Right renal cortex interstitium (tissue), 3 donors: ENCODE results near the gene POU2F3. TPM values are rescaled to one million over a fixed set of nuclear protein-coding genes. Genes with fewer than 3 reads are reported as not detected.
A peak's percentile ranks its signal among the peaks of the same experiment; 100 is the strongest.

Experiments
- DNase-seq, 3 donors: peaks; one replicate each; pipeline ENCODE4 v3.0.0-alpha.2; 2013; ENCODE audit warnings: low read depth in 3 of 3, low spot score in 2 of 3
- polyA plus RNA-seq, 3 donors: library from polyadenylated mRNA; unstranded; fragments of 120-200 nt; gene quantifications; one replicate each; pipeline ENCODE4 v1.2.1, GENCODE V29; 2013; ENCODE audit not compliant: insufficient read length in 3 of 3

Gene POU2F3
- 1 to 10 TPM in 1 of 3 donors, under 1 TPM in 2; 0.35 to 1.2 (median 0.75) TPM for polyA plus RNA-seq

DNA sequence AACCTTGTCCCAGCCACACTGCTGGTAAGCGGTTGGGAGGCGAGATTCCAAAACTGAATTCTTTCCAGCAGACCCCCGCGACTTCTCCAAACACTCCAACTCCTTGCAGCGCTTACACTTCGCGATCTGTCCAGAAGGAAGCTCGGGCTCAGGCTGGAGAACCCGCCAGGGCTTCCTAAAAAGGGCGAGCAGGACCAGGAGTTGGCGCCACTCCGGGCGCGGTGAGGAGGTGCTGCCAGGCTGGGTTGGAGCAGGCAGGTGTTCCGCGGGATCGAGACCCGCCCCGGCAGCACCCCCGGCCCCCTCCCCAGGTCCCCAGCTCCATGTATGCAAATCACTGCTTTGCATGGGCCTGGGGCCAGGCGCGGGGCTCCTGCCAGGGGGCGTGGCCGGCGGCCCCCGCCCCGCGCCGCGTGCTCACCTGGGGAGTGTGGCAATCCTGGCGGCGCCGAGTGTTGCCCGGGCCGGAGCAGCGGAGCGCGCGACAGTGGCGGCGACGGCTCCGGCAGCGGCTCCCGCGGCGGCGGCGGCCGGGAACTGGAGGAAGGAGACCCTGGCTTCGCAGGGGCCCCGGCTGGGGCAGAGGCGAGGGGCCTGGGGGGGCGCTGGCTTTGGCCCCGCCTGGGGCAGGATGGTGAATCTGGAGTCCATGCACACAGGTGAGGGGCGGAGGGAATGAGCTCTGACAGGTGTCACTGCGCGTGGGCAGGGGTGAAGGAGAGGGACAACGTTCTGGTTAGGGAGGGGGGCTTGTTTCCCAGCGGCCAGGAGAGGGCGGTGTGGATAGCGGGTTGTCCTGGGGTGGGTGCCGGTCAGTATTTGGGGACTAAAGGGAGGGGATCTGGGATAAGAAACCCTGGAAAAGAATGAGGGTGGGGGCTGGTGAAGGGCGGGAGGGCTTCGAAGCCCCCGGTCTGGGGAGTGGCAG is at the start of gene POU2F3:
Gene POU2F3, plus strand, starts transcription at position 428 of the 928 bp plus-strand sequence. Its CDS starts 204 bp downstream, at position 632.
- DNase-seq, result no peak

DNA sequence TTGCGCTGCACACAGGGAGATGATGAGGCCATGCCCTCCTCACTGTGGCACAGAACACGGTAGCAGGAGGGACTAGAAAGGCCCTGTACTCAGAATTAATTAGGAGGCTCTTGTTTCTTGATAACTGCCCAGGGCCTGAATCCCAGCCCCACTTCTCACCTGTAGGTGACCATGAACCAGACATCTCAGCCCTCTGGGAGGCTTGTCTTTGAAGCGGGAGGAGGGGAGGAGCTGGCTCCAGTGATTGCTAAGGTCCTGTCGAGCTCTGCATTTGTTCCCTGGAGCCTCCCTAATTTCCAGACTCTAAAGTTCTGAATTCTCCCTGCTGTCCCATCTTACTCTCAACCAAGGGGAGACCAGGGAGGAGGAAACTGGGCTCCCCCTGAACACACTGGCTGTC is 48.9 kb upstream of the POU2F3 start:
- DNase-seq, result no peak

DNA sequence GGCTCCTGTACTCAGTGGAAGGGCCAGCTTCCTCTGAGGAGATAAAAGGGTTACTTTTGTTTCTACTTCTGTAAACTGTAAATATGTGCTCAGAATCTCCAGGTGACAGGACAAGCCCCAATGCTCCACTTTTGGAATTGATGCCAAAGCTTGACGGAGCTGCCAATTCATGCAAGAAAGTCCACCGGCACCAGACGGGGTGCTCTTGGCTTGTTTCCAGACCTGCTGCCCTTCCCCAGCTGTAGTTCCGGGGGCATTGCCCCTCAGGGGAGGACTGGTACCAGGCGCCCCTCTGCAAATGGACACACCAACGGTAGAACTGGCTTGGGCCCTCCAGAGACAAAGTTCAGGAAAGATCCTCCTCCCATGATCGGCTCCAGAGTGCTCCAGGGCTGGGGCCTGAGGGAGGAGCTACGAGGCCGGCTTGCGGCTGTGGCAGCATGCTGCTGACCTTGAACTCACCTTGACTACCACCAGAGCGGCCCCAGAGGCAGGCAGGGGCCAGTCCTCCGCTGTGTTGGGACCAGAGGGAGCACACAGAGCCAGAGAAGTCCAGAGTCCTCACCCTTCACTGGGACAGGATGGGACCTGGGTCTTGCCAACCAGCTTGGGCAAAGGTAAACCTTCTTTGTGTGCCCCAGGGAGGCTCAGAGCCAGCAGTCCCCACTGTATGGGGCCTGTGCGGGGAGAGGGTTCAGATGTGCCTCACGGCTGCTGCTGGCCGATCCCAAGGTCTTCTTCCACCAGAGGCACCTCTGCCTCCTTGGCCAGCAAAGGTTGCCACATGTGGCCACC is 46.9 kb upstream of the POU2F3 start:
- DNase-seq, result no peak

DNA sequence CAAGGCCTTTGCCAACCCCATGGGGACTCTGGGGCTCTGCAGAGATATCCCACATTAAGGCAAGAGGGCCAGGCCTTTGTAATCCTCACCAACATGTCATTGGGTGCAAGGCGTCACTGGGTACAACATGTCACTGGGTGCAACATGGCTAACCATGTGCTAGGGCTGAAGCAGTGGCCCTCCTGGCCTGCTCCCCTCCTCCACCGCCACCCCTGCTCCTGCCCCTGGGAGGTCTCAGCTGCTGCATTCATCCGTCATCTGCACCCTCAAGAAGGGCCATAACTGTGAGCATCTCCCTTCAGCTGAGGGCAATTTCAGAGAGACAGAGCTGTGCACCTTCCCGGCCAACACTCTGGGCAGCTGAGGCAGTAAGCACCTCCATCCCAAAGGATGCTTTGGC is 45.8 kb upstream of the POU2F3 start:
- no peak for DNase-seq

DNA sequence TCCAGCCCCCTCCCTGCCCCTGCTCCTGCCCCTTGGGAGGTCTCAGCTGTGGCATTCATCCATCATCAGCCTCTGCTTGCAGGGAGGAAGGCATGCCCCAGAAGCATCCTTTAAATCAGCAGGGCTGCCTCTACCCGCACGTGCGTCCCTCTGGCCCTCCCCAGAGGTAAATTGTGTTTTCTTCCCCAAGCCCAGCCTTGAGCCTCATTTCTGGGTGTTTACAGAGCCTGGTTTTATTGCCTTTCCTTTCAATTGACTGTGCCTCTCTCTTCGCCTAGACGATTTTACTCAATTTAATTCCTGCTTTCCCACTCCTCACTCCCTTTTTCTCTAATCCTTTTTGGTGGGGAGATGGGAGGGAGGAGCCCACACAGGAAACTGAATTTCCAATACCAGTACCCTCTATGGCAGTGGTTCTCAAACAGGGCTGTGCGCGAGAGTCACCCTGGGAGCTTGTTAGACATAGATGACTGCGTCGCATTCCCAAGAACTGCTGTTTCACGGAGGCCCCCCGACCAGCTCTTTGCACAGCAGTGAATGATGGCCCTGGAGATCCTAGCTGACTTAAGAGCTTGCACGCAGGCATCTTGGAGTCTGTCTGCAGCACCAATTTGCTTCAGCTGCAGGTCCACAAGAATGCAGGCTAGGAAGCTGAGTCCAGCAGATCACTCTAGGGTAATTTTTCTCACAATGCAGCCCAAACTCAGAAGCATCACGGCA is 44.2 kb upstream of the POU2F3 start:
- DNase-seq, result no peak

DNA sequence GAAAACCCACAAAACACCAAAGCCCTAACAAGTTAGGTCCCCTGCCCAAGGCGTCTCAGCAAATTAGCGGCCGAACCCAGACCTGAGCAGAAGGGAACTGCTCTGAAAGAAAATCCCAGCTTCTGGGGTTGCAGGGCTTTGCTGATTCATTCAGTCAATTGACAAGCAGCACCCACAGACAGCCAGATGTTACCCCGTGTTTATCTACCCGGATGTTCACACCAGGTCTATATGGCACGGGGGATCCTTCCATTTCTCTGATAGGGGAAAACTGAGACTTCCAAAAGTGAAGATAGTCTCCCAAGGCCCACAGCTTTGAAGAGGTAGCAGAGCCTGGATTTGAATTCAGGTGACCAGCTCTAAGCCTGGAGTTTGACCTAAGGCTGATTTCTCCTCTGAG is 43.1 kb upstream of the POU2F3 start:
- DNase-seq, result no peak

DNA sequence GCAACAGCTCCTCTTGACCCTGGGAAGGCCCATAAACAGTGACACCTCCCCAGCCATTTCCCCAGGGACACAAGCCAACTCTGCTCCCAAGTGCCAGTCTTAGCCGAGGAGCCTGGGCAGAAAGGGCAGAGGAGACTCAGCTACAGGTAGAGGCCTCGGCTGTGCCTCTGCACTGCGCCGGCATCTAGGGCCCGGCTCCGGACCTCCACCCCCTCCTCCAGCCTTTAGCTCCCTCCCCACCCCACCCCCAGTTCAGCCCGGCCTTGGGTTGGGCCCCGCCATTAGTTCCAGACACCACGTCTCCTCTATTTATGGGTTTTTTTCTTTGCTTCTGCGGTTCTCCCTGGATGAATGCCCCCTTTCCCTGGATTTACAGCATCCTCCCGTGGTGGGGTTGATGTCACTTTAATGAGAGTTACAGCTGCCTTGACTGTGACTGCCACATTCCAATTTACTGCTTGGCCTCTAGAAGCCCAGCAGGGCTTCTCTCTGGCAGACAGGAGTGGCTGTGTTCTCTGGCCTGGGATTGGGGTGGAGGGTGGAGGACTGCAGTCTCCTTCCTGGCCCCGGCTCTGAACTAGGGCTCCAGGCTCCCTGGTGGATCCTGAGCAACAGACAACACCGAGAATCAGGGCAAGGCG is 42.6 kb upstream of the POU2F3 start:
- peak in 2 of 3 donors; percentile 67 to 77 for DNase-seq

DNA sequence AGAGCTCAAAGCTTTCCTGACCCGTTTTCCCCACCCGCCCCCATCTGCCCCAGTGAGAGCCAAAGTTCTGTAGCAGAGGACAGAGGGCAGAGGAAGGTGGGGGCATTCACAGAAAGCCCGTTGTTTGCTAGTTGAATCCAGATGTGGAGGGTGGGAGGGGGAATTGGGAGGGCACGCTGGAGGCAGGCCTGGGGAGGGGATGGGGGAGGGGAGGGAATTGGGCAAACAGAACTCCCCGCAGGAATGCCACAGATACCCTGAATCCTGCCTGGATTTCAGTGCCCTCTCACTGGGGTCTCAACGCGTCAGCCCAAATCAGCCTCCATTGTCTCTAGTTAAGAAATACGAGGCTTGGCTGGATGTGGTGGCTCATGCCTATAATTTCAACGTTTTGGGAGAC is 42.0 kb upstream of the POU2F3 start:
- no peak for DNase-seq

DNA sequence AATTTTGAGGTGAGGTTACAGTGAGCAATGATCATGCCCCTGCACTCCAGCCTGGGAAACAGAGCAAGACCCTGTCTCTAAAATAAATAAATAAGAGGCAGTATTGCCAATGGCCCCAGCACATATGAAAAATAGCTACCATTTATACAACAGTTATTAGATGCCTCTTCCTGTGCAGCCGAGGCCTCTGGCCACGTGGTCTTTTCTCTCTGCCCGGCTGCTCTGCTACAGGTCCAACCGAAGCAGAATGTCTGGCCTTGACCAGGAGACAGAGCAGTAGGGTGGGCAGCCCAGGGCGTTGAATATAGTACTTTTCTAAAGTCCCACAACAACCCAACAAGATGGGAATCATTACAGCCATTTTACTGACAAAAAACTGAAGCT is 41.5 kb upstream of the POU2F3 start:
- DNase-seq, result no peak

DNA sequence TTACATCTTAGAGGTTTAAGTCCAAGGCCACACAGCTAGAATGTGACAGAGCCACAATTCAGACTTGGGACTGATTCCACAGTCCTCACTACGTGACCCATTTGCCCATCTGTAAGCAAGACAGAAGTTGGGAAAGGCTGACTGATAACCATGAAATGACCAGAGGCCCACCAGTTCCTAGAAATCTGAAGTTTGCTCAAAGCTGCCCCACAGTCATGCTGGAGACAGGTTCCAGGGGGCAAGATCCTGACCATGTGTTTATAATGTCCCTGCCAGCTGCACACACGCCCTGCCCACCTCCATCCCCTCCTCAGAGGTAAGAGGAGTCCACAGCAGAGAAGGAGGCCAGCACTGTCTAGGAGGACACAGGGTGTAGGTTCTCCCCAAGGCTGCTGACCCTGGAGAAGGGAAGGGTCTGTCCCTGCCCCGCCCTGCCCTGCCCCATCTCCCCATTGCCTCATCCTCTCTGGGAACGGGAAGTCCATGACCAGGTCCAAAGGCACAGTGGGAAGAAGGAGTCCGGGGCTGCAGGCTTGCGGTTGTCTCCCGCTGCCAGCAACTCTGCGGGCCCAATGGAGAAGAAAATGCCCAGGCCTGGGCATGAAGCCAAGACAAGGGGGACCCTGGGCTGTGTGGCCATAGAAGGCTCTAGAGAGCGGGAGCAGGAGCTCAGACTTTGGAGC is 41.0 kb upstream of the POU2F3 start:
- no peak for DNase-seq

DNA sequence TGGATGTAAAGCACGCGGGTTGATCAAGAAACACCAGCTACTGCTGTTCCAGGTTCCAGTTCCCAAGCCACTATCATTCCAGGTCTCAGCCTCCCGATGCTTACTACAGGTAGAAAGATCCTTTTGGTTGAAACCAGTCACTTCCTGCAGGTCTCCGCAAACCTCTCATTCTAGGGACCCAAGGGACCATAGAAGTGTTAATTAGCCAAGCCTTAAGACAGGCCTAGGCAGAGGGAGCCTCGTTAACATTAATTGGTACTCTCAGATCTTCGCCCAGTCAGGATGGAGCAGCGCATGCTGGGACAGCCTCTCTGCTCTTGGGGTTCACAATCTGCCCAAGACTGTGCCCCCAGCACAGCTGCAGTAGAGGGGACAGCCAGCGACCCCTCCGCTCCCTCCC is 40.3 kb upstream of the POU2F3 start:
- DNase-seq, result no peak

DNA sequence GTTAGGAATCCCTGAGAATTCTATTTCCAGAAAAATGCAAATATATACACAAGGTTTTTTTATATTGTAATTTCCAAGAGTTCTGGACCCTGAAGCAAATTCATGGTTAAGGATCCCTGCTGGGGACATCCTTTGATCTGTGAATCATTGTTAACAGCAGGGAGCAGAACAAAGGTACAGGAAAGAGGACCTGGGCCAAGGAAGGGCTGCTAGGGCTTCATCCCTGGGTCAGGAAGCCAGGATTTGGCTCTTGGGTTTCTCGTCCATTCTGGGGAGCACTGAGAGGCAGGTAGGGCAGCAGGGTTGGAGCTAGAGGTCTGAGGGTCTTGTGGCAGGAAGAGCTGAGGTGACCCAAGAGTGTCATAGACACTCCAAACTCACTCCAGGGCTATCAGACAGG is 39.3 kb upstream of the POU2F3 start:
- no peak for DNase-seq

DNA sequence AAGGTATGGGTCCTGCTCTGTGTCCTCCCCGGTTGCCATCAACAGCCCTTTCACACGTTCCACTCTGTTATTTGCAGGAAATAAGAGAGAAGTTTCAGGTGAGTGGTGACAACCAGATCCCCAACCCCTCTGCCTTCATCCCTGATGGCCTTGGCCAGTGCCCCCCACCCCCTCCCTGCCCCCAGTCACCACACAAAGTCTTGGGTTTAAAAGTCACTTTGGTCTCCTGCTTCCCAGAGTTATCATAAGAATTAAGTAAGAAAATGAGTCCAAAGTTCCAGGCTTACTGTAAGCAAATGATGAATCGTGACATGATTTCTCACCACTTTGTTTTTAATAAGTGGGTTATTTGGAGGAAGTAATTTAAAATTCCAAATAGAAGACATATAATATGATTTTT is 38.3 kb upstream of the POU2F3 start:
- no peak for DNase-seq

DNA sequence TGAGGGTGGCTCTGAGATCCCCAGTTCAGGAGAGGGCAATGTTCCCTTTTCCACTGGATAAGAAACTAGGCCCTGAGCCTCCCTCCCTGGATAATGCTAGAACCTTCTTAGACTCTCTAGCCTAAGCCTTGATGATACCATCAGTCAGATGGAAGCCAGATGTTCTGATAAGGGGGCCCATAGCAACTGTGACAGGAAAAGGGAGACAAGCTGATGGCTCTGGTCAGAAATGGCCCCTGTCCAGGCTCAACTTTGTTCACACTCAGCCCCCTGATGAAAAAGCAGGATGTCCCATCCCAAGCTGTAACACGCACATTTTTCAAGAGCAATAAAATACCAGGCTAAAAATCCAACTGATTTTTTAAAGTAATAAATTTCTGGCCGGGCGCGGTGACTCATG is 36.3 kb upstream of the POU2F3 start:
- DNase-seq, result no peak

DNA sequence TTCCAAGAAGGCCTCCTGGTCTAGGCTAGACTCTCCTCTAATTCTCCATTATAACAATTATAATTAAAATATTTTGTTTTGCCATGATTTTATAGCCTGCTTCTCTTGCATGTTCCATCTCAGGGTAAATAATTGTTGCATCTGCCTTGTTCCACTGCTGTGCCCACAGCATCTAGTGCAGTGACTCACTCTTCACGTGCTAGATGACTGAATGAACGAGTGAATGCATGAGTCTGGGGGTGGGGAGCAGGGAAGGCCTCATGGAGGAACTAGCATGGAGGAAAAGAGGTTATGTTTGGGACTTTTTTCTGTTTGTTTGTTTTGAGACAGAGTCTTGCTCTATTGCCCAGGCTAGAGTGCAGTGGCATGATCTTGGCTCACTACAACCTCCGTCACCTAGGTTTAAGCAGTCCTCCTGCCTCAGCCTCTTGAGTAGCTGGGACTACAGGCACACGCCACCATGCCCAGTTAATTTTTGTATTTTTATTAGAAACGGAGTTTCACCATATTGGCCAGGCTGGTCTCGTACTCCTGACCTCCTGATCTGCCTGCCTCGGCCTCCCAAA is 34.3 kb upstream of the POU2F3 start:
- no peak for DNase-seq

DNA sequence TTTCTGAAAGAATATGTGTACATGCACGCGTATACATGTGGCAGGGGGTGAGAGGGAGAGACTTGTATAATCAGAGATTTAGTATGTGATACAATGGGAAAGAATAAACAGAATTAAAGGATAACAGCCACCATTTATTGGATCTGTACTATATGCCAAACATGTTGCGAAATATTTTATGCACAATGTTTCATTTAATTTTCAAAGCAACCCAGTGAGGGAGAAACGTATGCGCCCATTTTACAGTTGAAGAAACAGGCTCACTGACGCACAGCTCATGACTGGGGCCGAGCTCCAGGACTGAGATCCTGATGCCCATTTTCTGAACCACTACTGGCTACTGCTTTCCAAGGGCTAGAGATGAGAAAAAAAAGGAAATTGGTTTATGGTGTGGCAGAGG is 32.4 kb upstream of the POU2F3 start:
- no peak for DNase-seq

DNA sequence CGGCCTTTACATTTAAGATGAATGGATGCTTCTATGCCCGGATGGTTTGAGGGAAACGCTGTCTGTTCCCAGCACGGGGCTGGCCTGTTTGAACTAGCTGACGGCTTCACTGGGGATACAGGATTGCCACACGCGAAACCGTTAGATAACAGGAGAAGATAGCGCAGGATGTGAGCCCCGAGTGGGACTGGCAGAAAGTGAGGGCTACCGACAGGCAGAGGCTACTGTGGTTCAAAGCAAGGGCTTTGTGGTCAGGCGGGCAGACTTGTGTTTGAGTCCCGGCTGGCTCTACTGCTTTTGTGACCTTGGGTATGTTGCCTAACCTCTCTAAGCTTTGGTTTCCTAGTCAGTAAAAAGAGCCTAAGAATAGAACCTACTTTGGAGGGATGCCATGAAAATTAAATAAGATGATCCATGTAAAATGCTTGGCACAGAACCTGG is 31.9 kb upstream of the POU2F3 start:
- no peak for DNase-seq

DNA sequence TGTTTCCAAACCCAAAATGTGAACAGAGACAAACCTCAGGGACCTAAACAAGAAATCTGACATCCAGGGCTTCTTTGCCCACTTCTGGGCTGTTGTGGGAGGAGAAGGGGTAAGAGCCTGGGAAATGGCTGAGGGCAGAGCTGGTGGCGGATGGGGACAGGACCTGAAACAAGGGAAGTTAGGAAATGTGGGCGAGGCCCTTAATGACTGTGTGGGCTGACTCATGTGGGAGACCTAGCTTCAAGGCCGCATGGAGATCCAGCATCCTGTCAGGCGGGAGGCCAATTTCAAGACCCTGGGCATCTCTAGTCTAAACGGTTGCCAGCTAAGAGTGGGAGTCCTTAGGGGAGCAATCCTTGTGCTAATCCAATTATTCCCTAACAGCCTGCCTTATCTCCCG is 31.2 kb upstream of the POU2F3 start:
- no peak for DNase-seq

DNA sequence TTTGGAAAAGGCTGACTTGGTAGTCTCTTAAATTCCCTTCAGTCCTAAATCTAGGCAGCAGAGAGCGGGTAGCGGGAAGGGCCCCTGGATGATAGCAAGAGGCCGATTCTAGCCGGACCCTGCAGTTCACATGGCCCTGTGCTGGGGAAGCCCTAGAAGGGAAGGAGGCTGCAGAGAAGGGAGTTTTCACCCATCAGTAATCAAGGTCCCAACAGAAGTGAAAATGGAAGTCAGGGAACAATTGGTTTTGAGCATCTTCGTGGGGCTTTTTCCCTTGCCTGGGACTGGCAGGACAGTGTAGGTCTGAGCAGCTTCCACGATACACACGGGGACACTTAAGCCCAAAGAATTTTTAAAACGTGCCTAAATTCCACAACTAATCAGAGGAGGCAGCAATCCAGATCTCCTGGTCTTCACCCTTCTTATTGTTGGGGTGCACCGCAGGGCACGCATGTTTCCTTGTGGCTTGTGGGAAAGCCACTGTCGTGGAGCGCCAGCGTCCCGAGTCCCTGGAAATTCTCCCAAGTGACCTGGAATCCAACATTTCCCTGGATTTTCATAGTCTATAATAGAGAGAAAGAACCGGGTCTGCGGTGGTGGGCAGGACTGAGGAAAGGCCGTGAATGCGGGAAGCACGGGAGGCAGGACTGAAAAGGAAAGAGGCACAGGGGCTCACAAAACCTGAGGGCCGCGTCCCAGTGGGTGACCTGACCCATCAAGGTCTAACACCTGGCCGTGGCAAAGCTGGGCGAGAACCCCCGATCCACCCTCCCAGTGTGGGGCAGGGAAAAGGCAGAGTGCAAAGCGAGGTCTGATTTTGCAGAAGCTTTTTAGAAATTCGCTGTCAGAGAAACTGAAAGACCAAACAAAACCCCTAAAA is 30.0 kb upstream of the POU2F3 start:
- no peak for DNase-seq
